DND-41 (cell line): Measurements from ENCODE around the gene DNAH5.

ENCODE experiments used
- CTCF ChIP-seq: IDR thresholded peaks from 2 replicates; pipeline ENCODE4 v1.5.1; 2012; ENCODE audit warnings: borderline replicate concordance, low read length, moderate library complexity, mild to moderate bottlenecking; ENCODE audit not compliant: poor library complexity, severe bottlenecking; ENCODE audit errors: extremely low read depth
- EZH2 ChIP-seq: IDR thresholded peaks from 3 replicates; pipeline ENCODE4 v1.6.1; 2012; ENCODE audit warnings: borderline replicate concordance, low read depth, mild to moderate bottlenecking, moderate library complexity, low read length, inconsistent platforms; ENCODE audit not compliant: severe bottlenecking

GRCh38 chr5:13878357-13878756 is 66.1 kb downstream of the DNAH5 start:
- TF ChIP-seq EZH2 (no peak), CTCF (no peak)
